NCI-H2029 (cell line): ENCODE results near the gene CTU1.
A peak's percentile ranks its signal among the peaks of the same experiment; 100 is the strongest.
"Not testable (repeated sequence)": the region's sequence is repeated elsewhere in the genome, so short reads cannot be mapped to it uniquely, and the experiment has no call there.

ENCODE experiments used
- DNase-seq: peaks from one replicate; lab custom pipeline; 2025; lab: John Stamatoyannopoulos, UW

CTU1 gene

DNA sequence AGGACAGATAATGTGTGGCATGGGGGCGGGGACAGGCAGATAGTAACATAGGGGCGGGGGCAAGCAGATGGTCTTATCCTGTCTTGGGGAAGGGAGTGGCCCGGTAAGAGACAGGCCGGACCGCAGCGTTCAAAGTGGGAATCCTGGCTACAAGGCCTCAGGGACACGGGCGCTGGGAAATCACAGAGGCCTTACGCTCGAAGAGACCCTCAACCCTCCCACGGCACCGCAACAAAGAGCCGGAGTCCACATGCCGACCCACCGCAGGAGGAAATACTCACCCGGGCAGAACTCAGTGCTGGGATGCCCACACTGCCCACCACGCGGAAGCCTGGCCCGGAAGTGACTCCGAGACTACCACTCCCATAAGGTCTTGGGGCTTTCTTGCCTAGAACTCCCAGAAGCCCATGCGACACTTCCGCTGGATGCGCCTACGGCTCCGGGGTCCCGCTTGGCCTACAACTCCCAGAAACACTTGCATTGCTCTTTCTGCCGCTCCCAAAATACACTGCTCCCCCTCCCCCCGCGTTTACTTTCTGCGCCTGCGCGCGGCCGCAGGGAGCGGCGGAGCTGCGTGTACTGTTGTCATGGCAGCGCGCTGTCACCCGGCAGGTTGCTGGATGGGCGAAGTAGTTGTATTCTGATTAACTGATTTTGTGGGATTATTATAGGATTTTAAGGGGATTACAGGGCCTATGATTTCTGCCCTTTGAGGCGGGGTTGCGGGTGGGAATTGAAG lies at the start of gene CTU1:
TSS of gene CTU1 (minus strand) at position 344 of the 739 bp plus-strand sequence. CDS start 3,840 bp downstream, outside the sequence.
- DNase-seq, result peak; percentile 98

- no peak for DNase-seq
Observed at GRCh38 chr19:51157265-51157664, 49.1 kb upstream of the CTU1 start.

- DNase-seq, result no peak
Observed at GRCh38 chr19:51156710-51157109, 48.5 kb upstream of the CTU1 start.

DNA sequence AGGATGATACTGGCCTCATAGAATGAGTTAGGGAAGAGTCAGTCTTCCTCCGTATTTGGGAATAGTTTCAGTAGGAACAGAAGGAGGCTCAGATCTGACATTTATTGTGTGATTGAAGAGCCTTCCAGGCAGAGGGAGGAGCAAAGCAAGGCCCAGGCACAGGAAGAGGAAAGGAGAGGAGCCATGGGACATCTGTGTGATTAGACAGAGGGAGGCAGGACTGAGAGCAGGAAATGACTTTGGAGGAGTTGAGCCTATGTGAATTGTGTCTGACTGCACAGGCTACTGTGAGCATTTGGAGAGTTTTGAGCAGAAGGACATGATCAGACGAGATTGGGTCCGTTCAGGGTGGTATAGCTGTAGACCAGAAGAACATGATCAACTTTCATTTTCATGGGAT lies 42.4 kb upstream of the CTU1 start:
- no peak for DNase-seq

GRCh38 chr19:51148580-51148979 lies 40.4 kb upstream of the CTU1 start:
- DNase-seq, result no peak

DNA sequence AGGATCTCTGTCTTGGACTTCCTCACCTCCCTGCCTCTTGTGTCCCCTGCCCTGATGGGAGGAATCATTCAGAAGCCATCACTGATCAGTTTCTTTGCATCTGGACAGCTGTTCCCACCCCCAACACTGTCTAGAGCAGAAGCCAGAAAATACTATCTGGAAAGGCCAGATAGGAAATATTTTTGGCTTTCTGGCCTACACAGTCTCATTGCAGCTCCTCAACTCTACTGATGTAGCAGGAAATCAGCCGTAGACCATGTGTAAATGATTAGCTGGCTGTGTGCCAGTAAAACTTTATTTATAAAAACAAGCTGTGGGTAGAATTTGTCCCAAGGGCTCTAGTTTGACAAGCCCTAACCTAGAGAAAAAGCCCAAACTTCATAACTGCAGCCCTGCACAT lies 39.5 kb upstream of the CTU1 start:
- DNase-seq, result no peak

- no peak for DNase-seq
Observed at GRCh38 chr19:51146751-51147150, 38.5 kb upstream of the CTU1 start.

DNA sequence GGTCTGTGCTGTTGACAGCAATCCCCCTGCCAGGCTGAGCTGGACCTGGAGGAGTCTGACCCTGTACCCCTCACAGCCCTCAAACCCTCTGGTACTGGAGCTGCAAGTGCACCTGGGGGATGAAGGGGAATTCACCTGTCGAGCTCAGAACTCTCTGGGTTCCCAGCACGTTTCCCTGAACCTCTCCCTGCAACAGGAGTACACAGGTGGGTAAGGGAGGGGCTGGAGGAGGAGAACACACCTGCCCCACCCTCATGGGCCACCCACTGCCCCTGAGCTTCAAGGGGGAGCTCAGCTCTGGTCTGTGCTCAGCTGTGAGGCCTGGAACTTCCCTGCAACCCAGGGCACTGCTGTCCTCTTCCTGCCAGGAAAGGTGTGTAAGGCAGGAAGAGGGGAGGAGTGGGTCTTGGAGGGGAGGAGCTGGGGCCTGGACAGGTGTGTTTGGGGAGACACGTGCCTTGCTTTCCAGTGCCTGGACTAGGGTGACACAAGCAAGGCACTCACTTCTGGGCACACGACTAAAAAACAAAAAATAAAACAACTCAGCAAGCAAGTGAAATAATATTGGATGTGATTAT lies 37.8 kb upstream of the CTU1 start:
- DNase-seq, result no peak

DNA sequence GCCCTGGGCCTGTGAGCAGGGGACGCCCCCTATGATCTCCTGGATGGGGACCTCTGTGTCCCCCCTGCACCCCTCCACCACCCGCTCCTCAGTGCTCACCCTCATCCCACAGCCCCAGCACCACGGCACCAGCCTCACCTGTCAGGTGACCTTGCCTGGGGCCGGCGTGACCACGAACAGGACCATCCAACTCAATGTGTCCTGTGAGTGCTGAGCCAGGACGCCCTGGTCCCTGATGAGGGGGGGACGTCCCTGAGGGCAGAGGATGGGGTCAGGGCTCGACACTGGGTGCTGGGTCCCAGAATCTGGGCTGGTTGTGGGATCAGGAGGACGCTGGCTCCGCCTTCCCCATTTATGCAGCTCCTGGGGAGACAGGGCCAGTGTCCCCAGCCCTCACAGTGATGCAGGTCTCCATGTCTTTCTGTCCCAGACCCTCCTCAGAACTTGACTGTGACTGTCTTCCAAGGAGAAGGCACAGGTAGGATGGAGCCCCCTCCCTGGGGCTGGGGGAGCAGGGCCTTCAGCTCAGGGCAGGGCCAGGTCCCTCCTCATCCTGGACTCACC lies 36.4 kb upstream of the CTU1 start:
- no peak for DNase-seq

DNA sequence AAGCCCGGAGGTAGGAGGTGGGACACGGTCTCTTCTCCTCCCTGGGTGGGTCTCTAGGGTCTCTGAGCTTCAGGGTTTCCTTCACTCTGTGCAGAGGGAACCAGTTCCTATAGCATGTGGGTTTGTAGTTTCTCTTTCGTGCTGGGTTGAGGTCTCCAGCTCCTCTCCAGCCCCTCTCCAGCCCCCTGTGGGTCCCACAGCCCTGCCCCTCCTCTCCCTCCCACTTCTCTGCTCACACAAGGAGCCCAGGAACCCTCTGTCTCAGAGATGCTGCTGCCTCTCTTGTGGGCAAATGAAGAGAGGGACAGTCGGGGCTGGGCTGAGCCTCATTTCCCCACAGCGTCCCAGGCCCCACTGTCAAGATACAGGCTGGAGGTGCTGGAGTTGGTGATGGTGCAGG lies 35.3 kb upstream of the CTU1 start:
- DNase-seq, result no peak

DNA sequence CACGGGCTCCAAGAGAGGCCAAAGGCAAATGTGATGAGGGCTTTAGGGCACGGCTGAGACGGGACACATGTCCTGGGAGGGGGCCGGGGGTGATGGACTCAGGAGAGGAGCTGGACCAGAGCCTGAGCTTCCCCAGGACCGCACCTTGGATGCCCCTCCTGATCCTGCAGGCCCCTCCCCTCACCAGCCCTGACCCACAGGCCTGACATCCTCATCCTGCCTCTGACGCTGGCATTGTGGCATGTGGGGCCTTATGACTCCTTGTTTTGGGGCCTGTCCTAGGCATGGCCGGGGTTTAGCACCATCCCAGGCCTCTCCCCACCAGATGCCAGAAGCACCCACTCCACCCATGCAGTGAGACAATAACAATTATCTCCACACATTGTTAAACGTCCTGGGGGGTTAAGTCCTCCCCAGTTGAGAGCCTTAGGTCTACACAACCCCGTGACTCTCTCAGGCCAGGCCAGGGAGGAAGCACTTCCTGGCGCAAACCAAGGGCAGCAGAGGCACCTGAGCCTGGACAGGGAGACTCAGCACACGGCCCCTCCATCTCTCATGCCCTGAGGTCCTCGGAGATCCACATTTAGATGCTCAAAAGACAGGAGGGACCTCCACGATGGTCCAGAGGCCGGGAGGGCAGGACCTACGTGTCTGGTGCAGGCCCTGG lies 34.7 kb upstream of the CTU1 start:
- DNase-seq, result not testable (repeated sequence)

GRCh38 chr19:51142119-51142518 lies 33.9 kb upstream of the CTU1 start, which contains the start of gene SIGLEC7:
TSS of gene SIGLEC7 (plus strand) at chr19:51142301. CDS start at chr19:51142370, 69 bp downstream.
- DNase-seq, result no peak

DNA sequence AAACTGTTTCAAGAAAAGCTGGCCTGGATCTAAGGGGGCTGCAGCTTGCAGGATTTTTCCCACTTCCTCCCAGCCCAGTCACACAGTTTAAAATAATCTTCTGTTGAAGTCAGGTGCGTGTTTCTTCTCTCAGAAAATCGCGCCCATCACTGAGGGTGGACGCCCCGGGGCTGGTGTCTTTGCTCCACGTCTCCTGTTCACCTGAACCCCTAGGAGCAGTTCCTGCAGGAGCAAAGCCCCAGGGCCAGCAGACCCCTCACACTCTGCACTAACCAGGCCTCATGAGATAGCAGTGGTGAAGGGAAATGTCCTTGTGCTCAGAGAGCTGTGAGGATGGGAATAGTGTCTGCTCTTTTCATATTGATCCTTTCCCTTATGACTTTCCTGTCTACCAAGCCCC lies 33.0 kb upstream of the CTU1 start:
- no peak for DNase-seq

- no peak for DNase-seq
Observed at GRCh38 chr19:51140441-51140840, 32.2 kb upstream of the CTU1 start.

DNA sequence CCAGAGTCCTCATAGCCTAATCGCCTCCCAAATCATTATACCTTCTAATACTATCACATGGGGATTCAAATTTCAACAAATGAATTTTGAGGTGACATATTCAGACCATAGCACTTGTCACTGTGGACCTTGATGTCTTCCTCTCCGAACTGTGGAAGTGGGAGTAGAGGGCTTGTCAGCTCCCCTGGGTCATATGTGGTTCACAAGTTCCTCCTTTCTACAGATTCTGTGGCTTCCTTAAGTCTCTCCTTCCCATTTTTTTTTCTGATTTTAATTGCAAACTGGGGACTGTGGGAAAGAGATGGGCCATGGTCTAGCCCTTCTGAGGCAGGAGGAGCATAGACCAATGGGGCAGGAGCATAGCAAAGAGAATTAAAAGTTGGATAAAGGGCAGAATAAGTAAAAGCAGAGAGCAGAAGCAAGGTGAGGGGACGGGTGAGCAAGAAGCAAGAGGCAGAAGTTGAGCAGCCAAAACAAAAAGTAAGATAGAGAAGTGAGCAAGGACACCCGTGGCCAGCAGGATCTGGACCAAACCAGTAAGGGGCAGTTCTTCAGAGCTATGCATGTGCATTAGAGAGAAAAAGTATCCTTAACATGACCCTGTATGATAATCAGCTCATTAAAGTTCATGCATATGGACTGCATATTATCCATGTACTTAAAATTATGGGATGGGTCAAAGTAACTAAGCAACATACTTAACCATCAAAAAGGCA lies 31.2 kb upstream of the CTU1 start:
- no peak for DNase-seq

DNA sequence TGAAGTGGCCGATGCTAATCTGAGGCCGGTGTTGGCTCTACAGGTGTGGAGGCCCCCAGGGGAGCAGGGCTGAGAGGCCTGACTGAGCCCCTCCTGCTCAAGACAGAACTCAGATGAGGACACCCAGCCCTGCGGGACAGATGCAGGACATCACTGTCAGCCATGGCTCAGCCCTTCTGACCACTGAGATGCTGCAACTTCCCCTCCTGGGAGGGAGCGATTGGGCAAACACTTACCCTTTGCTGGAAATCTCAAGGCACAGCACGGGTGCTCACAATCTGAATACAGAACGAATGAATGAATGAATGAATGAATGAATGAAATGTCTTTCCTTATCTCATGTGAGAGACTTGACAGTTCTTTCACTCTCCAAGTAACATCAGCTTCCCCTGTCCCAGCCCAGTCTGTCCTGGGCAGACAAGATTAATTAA lies 30.4 kb upstream of the CTU1 start:
- no peak for DNase-seq

- no peak for DNase-seq
Observed at GRCh38 chr19:51137792-51138425, 29.7 kb upstream of the CTU1 start.

DNA sequence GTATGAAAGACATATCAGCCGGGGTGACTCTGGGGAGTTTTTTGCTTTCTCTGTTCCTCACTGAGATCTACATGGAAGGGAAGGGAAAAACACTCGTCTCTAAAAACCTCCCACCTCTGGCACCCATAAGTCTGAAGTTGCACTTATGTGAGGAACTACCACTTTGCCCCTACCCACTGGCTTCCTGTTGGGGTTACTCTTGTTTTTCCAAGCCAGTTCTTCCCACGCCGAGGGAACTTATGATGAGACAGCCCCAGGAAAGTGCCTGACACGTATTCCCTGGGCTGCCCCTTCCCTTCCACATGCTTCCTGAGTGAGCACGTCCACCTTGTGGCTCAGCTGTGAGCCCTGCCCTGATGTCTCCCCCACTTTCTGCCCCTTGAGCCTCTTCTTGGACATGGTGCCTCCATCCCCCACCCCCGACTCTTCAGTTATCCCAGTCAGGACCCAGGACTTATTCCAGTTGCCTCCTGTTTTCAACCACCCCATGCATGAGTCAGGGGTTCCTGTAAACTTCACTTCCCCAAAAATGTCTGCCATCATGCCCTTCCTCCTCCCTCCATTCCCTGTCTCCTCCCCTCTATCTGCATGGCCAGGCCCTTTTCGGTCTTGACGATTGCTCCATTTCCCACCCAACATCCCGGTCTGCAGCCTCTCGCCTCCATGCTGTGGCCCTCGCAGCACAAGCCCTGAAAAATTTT lies 28.8 kb upstream of the CTU1 start:
- no peak for DNase-seq

- DNase-seq, result no peak
Observed at GRCh38 chr19:51135986-51136762, 28.0 kb upstream of the CTU1 start.

GRCh38 chr19:51135004-51135403 lies 26.8 kb upstream of the CTU1 start:
- peak; percentile 7 for DNase-seq
